Prostate gland (tissue), 2 donors: ENCODE results near the gene VDR. TPM values are rescaled to one million over a fixed set of nuclear protein-coding genes. Genes with fewer than 3 reads are reported as not detected.

Experiments used
- DNase-seq: peaks from one replicate; pipeline ENCODE4 v3.0.0-alpha.2; 2019; ENCODE audit warnings: low spot score
- H3K27ac ChIP-seq, 2 donors: fragments of 200-600 bp; sonication (generic); 2 replicates each; pipeline ENCODE4 v1.5.1; 2017 to 2019
- H3K27me3 ChIP-seq: fragments of 200-600 bp; sonication (generic); replicated peaks from 2 replicates; pipeline ENCODE4 v1.5.1; 2019; ENCODE audit not compliant: insufficient read depth
- H3K36me3 ChIP-seq, 2 donors: fragments of 200-600 bp; sonication (generic); 1 replicate in 1 of 2; 2 replicates in 1 of 2; pipeline versions ENCODE4 v1.5.1 to v1.8.1; 2017 to 2019
- H3K4me1 ChIP-seq: fragments of 200-600 bp; sonication (generic); replicated peaks from 2 replicates; pipeline ENCODE4 v1.5.1; 2019
- H3K4me3 ChIP-seq, 2 donors: fragments of 200-600 bp; sonication (generic); 2 replicates each; pipeline ENCODE4 v1.5.1; 2017 to 2019
- H3K9me3 ChIP-seq: fragments of 200-600 bp; sonication (generic); 2 replicates; pipeline ENCODE4 v1.5.1; 2017
- POLR2A ChIP-seq: fragments of 450-650 bp; IDR thresholded peaks from one replicate; pipeline ENCODE4 v1.6.1; 2016; ENCODE audit warnings: antibody characterized with exemption, mild to moderate bottlenecking
- POLR2AphosphoS5 ChIP-seq: sonication (generic); formaldehyde crosslinking; IDR thresholded peaks from one replicate; pipeline ENCODE4 v1.6.1; 2017; ENCODE audit warnings: antibody characterized with exemption
- WGBS: methylation state at CpG from one replicate; pipeline ENCODE4 v1.1.5; 2018; 5-methylcytosine and 5-hydroxymethylcytosine counted together
- intact Hi-C: fragments of 100-400 bp; cut with DNase I; formaldehyde crosslinking; loops from one replicate; pipeline ENCODE4 v1.14.2; 2022
- total RNA-seq, 2 donors: library from RNA; depleted of rRNA; stranded (reverse); fragments of >200 nt; gene quantifications; one replicate each; pipeline ENCODE4 v1.1.0, GENCODE V29; 2016
- TF ChIP-seq, protein P1 (sequence below), 4 experiments: fragments of 200-600 bp in 2 of 4; fragments of 450-650 bp in 2 of 4; sonication (generic) in 2 of 4; IDR thresholded peaks; 1 replicate in 3 of 4; 2 replicates in 1 of 4; pipeline ENCODE4 v1.5.1; 2016 to 2019; ENCODE audit warnings: antibody characterized with exemption in 4 of 4, mild to moderate bottlenecking in 2 of 4, moderate library complexity in 2 of 4

VDR gene
- total RNA-seq, 2 donors from 2014 or later, result 3.4 to 4.3 TPM

DNA sequence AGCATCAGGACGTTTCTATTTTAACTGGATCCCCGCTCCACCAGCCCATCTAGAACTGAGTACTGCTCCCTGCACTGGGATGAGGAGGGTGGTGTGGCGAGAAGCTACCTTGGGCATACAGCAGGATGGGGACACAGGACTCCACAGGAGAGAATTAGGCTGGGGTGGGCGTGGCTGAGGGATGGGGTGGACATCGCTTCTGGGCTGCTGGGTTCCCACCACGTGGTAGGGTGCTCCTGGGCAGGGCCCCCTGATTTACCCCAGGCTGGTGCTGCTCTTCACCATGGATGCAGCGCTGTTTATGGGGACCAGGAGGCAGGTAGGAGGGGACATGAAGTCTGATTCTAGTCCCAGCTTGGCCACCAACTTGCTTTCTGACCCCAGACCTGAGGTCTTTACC, 41.9 kb downstream of the VDR start:
- WGBS, result 93% methylated on average over 7 of the region's 7 CpGs
- intact Hi-C loops, result no loop called here
- Histone ChIP-seq H3K4me1 (no peaks in the 10 kb centered on the region), H3K4me3 (no peak overlapping the region), H3K36me3 (no peaks in the 10 kb centered on the region), H3K27ac (no peak overlapping the region), H3K27me3 (no peaks in the 10 kb centered on the region), H3K9me3 (no peaks in the 10 kb centered on the region)
- DNase-seq, result no peak
- TF ChIP-seq, protein P1, sequence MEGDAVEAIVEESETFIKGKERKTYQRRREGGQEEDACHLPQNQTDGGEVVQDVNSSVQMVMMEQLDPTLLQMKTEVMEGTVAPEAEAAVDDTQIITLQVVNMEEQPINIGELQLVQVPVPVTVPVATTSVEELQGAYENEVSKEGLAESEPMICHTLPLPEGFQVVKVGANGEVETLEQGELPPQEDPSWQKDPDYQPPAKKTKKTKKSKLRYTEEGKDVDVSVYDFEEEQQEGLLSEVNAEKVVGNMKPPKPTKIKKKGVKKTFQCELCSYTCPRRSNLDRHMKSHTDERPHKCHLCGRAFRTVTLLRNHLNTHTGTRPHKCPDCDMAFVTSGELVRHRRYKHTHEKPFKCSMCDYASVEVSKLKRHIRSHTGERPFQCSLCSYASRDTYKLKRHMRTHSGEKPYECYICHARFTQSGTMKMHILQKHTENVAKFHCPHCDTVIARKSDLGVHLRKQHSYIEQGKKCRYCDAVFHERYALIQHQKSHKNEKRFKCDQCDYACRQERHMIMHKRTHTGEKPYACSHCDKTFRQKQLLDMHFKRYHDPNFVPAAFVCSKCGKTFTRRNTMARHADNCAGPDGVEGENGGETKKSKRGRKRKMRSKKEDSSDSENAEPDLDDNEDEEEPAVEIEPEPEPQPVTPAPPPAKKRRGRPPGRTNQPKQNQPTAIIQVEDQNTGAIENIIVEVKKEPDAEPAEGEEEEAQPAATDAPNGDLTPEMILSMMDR (IDR thresholded peaks at IDR 0.05), result no peak
- TF ChIP-seq POLR2A, result no peak
- TF ChIP-seq POLR2AphosphoS5, result no peak

DNA sequence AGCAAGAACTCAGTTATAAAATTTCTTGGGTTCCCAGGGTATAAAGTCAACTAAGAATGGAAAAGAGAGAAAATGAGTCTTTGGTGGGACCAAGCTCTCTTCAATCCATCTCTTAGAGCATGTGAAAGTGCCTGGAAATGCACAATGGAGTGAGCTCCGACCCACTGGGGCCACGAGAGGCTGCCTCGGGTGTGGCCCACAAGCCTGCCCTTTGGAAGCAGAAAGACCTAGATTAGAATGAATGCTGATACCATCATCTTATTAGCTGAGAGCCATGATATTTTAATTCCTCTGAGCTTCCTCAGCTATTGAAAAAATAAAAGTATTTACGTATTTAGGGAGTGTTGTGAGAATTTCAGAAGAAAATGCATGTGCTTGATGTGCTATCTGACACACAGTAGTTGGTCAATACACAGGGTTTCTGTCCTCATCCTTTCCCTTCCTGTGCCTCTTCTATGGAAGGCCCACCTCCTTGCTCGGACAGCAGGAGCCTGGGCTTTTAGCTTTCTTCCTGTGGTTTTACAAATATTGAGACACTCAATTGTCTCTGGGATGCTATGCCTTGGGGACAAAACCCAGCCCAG, 42.5 kb downstream of the VDR start:
- no peaks in the 10 kb centered on the region for H3K9me3 ChIP-seq
- H3K4me1 ChIP-seq, result no peaks in the 10 kb centered on the region
- no peaks in the 10 kb centered on the region for H3K27me3 ChIP-seq
- no peak overlapping the region for H3K27ac ChIP-seq
- DNase-seq, result no peak
- no peaks in the 10 kb centered on the region for H3K36me3 ChIP-seq
- 77% methylated on average over 5 of the region's 5 CpGs for WGBS
- intact Hi-C loops, result no loop called here
- no peak overlapping the region for H3K4me3 ChIP-seq
- TF ChIP-seq, protein P1 (IDR thresholded peaks at IDR 0.05), result no peak
- TF ChIP-seq POLR2AphosphoS5 (no peak), POLR2A (no peak)

DNA sequence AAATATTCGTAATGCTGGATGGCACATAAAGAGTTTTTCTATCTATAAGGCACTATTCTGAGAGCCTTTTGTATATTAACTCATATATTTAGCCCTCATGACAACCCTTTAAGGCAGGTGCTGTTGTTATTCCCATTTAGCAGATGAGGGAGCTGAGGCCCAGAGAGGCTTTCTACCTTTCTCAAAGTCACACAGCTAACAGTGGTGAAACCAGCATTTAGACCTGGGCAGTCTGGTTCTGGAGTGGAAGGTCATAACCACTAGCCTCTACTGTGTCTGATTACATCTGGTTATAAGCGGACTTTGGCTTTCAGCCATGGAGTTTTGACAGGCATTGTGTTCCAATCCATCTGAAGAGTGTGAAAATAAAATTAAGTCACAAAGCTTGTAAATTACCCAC, 43.9 kb downstream of the VDR start:
- no peak for TF ChIP-seq POLR2AphosphoS5
- TF ChIP-seq POLR2A, result no peak
- TF ChIP-seq, protein P1 (IDR thresholded peaks at IDR 0.05), result no peak
- H3K27ac ChIP-seq, result no peak overlapping the region
- intact Hi-C loops, result no loop called here

DNA sequence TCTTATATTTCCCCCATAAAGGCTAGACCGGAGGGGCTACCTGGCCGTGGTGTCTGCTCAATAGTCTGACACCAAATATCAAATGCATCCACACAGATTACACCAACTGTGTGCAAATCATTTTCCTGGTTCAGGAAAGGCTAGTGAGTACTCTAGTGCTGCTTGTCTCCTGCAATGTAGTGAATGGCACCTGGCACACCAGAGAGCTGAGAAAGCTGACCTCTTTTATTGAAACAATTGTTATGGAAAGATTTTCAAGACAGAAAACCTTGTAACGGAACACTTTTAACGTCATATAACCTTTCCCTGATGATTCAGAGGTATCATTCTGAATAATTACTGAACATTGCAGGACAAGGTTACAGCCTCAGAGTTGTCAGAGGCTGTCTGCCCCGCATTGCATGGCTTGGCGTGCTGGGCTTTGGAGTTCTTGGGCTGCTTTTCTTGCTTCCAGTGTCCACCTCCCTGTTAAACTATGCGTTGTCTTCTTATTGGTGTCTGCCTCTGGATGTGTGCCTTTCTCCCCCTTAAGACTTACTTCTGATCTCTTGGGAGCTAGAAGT, 44.4 kb downstream of the VDR start:
- no peaks in the 10 kb centered on the region for H3K36me3 ChIP-seq
- no peaks in the 10 kb centered on the region for H3K9me3 ChIP-seq
- H3K27me3 ChIP-seq, result no peaks in the 10 kb centered on the region
- H3K4me3 ChIP-seq, result no peak overlapping the region
- H3K4me1 ChIP-seq, result no peaks in the 10 kb centered on the region
- intact Hi-C loops, result no loop called here
- TF ChIP-seq POLR2A (no peak), POLR2AphosphoS5 (no peak)
- TF ChIP-seq, protein P1 (IDR thresholded peaks at IDR 0.05), result no peak
- H3K27ac ChIP-seq, result no peak overlapping the region
- no peak for DNase-seq
- WGBS, result 82% methylated on average over 7 of the region's 7 CpGs

More for the DNA sequence above, 43.9 kb downstream of the VDR start:
- Histone ChIP-seq H3K9me3 (no peaks in the 10 kb centered on the region), H3K27me3 (no peaks in the 10 kb centered on the region), H3K4me1 (no peaks in the 10 kb centered on the region), H3K4me3 (no peak overlapping the region), H3K36me3 (no peaks in the 10 kb centered on the region)
- 67% methylated on average over 2 of the region's 2 CpGs for WGBS
- no peak for DNase-seq

DNA sequence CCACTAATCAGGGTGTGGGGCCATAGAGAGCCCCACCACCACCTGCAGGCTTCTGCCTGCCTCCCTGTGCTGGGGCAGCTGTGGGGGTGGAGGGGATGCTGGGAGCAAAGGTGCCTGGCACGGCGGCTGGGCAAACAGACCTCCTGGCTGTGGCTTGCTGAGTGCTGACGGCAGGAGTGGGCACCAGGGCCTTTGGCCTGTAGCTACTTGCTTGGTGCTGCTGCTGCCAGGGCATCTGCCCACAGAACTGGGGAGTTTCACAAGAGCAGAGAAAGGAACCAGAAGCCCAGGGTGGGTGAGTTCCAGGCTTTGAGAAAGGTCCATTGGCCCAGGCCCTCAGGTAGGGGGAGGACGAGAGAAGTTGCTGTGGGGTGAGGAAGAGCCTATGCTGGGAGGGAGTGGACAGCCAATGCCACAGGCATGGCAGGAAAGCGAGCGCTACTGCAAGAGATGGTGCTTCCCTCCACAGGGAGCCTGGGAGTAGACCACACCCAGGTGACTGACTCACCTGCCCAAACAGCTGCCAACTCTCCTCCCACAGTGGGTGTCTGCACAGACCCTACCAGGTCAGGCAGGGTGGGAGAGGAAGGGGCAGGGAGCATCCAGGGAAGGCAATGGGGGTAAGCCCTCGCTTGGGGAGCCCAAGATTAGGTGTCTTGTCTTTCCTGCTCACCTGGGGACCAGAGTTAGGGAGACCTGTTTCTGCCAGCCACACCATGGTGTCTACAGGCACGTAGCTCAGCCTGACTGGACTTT, 46.1 kb downstream of the VDR start:
- no peak for DNase-seq
- intact Hi-C loops, result no loop called here
- H3K27me3 ChIP-seq, result no peaks in the 10 kb centered on the region
- H3K9me3 ChIP-seq, result no peaks in the 10 kb centered on the region
- H3K36me3 ChIP-seq, result no peaks in the 10 kb centered on the region
- 72% methylated on average over 8 of the region's 8 CpGs for WGBS
- H3K27ac ChIP-seq, result no peak overlapping the region
- no peak overlapping the region for H3K4me3 ChIP-seq
- TF ChIP-seq, protein P1 (IDR thresholded peaks at IDR 0.05), result no peak
- no peak for TF ChIP-seq POLR2A
- TF ChIP-seq POLR2AphosphoS5, result no peak
- H3K4me1 ChIP-seq, result no peaks in the 10 kb centered on the region
